Chondrocyte (in vitro differentiated cells): ENCODE data around the gene THRB. TPM values are rescaled to one million over a fixed set of nuclear protein-coding genes. Genes with fewer than 3 reads are reported as not detected.
A peak's percentile ranks its signal among the peaks of the same experiment; 100 is the strongest.

Source experiments
- DNase-seq: peaks from one replicate; pipeline ENCODE4 v3.0.0; 2021; ENCODE audit warnings: mixed read lengths, low spot score
- H3K27ac Mint-ChIP-seq: one replicate; pipeline ENCODE4 v1.8.0; 2021; ENCODE audit warnings: mild to moderate bottlenecking, moderate library complexity, mixed read lengths; ENCODE audit not compliant: unreplicated experiment
- H3K27me3 Mint-ChIP-seq: 2 replicates; pipeline ENCODE4 v1.8.0; 2021; ENCODE audit warnings: low read depth, mixed read lengths
- H3K36me3 Mint-ChIP-seq: 2 replicates; pipeline ENCODE4 v1.8.0; 2021; ENCODE audit warnings: low read depth, mixed read lengths
- H3K4me1 Mint-ChIP-seq: 2 replicates; pipeline ENCODE4 v1.8.0; 2021; ENCODE audit warnings: low read depth, mild to moderate bottlenecking, mixed read lengths
- H3K4me3 Mint-ChIP-seq: one replicate; pipeline ENCODE4 v1.8.0; 2021; ENCODE audit warnings: mild to moderate bottlenecking, moderate library complexity, mixed read lengths; ENCODE audit not compliant: unreplicated experiment
- H3K9me3 Mint-ChIP-seq: 2 replicates; pipeline ENCODE4 v1.8.0; 2021; ENCODE audit warnings: low read depth, mixed read lengths
- total RNA-seq: library from RNA; stranded (reverse); gene quantifications from 3 replicates; pipeline ENCODE4 v1.2.1, GENCODE V29; 2021
- TF ChIP-seq, protein P1 (sequence below): fragments of 200-600 bp; sonication (generic); IDR thresholded peaks from 2 replicates; pipeline ENCODE4 v1.5.0; 2021; ENCODE audit warnings: antibody characterized with exemption, mild to moderate bottlenecking, moderate library complexity

The THRB gene
- total RNA-seq, 1 donor from 2014 or later = 3.8 TPM

GRCh38 chr3:24249523-24249922, 245.1 kb downstream of the THRB start:
- DNase-seq = no peak
- Mint-ChIP-seq H3K36me3 (no peaks in the 10 kb centered on the region), H3K4me1 (peaks cover 3% of the 10 kb centered on the region), H3K4me3 (no peak overlapping the region), H3K27me3 (peaks cover 1% of the 10 kb centered on the region), H3K27ac (no peak overlapping the region), H3K9me3 (no peaks in the 10 kb centered on the region)
- TF ChIP-seq, protein P1, sequence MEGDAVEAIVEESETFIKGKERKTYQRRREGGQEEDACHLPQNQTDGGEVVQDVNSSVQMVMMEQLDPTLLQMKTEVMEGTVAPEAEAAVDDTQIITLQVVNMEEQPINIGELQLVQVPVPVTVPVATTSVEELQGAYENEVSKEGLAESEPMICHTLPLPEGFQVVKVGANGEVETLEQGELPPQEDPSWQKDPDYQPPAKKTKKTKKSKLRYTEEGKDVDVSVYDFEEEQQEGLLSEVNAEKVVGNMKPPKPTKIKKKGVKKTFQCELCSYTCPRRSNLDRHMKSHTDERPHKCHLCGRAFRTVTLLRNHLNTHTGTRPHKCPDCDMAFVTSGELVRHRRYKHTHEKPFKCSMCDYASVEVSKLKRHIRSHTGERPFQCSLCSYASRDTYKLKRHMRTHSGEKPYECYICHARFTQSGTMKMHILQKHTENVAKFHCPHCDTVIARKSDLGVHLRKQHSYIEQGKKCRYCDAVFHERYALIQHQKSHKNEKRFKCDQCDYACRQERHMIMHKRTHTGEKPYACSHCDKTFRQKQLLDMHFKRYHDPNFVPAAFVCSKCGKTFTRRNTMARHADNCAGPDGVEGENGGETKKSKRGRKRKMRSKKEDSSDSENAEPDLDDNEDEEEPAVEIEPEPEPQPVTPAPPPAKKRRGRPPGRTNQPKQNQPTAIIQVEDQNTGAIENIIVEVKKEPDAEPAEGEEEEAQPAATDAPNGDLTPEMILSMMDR = no peak

DNA sequence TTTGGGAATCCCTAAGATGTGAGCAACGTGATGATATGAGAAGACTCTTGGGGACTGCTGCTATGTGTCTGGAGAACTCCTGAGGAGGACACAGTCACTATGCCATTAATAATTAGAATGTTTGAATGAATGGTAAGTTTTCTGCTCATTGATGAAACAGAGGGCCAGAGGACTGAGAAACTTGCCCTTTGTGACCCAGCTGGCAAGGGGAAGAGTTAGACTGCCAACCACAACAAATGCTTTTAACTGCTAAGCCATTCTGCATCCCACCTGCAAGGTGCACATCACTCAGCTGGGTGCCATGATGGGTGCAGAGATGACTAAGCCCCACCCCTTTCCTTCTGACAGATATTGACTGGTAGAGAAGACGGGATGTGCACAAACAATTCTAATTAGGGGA, 249.6 kb downstream of the THRB start:
- peaks cover 1% of the 10 kb centered on the region for H3K27me3 Mint-ChIP-seq
- no peak for DNase-seq
- no peak overlapping the region for H3K27ac Mint-ChIP-seq
- no peaks in the 10 kb centered on the region for H3K9me3 Mint-ChIP-seq
- TF ChIP-seq, protein P1 = no peak
- no peak overlapping the region for H3K4me3 Mint-ChIP-seq
- H3K4me1 Mint-ChIP-seq = peaks cover 17% of the 10 kb centered on the region
- no peaks in the 10 kb centered on the region for H3K36me3 Mint-ChIP-seq

DNA sequence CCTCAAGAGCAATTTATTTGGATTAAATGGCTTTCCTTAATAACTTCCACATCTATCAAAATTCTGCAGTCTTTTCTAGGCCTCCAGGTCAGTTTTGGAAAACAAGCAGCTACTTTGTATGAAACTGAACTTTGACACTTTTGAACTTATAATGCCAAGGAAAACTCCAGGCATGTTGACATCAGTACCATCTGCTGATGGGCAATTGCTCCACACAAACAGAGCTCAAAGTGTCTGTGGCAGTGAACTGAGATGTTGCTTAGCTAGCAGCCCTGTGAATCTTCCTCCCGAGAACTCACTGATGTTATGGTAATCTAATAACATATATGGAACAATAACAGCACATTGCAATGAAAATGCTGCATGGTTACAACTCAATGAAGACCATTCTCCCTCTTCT, 250.2 kb downstream of the THRB start:
- peaks cover 1% of the 10 kb centered on the region for H3K27me3 Mint-ChIP-seq
- H3K4me3 Mint-ChIP-seq = no peak overlapping the region
- no peak overlapping the region for H3K27ac Mint-ChIP-seq
- H3K9me3 Mint-ChIP-seq = no peaks in the 10 kb centered on the region
- no peaks in the 10 kb centered on the region for H3K36me3 Mint-ChIP-seq
- no peak for DNase-seq
- H3K4me1 Mint-ChIP-seq = peaks cover 17% of the 10 kb centered on the region
- TF ChIP-seq, protein P1 = no peak

DNA sequence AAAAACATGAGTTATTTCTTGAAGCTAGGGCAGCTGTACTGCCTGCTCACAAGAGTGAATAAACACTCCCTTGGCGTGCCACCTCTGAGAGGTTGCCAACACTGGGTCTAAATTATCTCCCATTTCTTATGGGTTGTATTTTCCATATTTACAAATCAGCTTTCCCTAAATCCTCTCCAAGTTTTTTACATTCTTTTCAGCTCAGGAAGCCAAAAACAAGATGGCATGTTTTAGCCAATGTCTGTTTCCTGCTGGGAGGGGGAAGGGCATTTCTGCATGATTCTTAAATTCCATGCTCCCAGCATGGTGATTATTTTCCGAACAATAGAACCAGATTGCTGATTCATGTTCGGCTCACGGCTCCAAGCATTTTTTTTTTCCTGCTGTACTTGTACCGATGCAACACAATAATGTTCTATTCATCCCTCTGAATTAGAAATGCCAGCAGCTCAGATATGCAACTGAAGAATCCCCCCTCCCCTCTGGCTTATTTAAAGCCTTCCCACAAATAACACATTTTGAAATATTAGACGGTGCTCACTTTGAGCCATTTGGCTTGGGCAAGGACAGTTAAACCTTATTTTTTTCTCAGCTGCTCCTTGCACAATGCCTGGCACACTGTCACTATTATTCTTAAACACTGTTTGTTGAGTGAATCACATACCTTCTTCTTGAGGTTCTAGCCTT, 252.5 kb downstream of the THRB start:
- TF ChIP-seq, protein P1 = peak; percentile 12
- Mint-ChIP-seq H3K4me1 (peaks cover 31% of the 10 kb centered on the region), H3K27me3 (no peaks in the 10 kb centered on the region), H3K36me3 (no peaks in the 10 kb centered on the region), H3K9me3 (no peaks in the 10 kb centered on the region), H3K4me3 (no peak overlapping the region), H3K27ac (peak overlapping the region; percentile 55)
- no peak for DNase-seq

DNA sequence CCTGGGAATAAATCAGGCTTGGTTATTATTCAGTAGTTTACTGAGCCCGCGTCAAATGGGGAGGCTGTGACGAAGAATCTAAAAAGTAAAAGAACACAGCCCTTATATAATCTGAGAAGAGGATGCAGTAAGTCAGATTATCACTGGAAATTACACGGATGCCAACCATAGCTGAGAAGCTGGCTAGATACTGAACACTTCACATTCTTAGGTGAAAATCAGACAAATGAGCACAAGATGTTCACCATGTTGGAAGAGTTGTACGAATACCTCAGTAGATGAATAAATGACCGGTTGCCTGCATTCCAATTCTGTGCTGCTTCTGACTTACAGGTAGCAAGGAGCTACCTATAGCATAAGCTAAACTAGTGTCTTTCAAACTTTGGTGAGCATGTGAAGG, 254.3 kb downstream of the THRB start:
- Mint-ChIP-seq H3K4me3 (no peak overlapping the region), H3K27ac (no peak overlapping the region), H3K4me1 (peaks cover 34% of the 10 kb centered on the region), H3K36me3 (no peaks in the 10 kb centered on the region), H3K27me3 (no peaks in the 10 kb centered on the region), H3K9me3 (no peaks in the 10 kb centered on the region)
- TF ChIP-seq, protein P1 = no peak
- DNase-seq = no peak
